Fibroblast of lung (primary cell): Measurements from ENCODE around the gene TM9SF2. TPM values are rescaled to one million over a fixed set of nuclear protein-coding genes. Genes with fewer than 3 reads are reported as not detected.

Source experiments
- DNase-seq, 2 donors: peaks; one replicate each; pipeline versions ENCODE4 v3.0.0 to v3.0.0-alpha.2; 2010; ENCODE audit warnings: low read depth in 2 of 2
- H2AFZ ChIP-seq: 2 replicates; pipeline ENCODE4 v1.5.1; 2012; ENCODE audit warnings: low read length, control low read depth, inconsistent platforms
- H3K27ac ChIP-seq: 2 replicates; pipeline ENCODE4 v1.5.1; 2011; ENCODE audit warnings: low read length, control low read depth; ENCODE audit not compliant: insufficient read depth
- H3K27me3 ChIP-seq: 2 replicates; pipeline ENCODE4 v1.5.1; 2011; ENCODE audit warnings: mild to moderate bottlenecking, low read length; ENCODE audit not compliant: control insufficient read depth, insufficient read depth
- H3K36me3 ChIP-seq: 2 replicates; pipeline ENCODE4 v1.5.1; 2011; ENCODE audit warnings: low read length; ENCODE audit not compliant: control insufficient read depth, insufficient read depth
- H3K4me1 ChIP-seq: 2 replicates; pipeline ENCODE4 v1.5.1; 2011; ENCODE audit warnings: low read length; ENCODE audit not compliant: control insufficient read depth, insufficient read depth; ENCODE audit errors: extremely low read depth
- H3K4me2 ChIP-seq: 2 replicates; pipeline ENCODE4 v1.5.1; 2011; ENCODE audit warnings: low read length, control low read depth; ENCODE audit not compliant: insufficient read depth; ENCODE audit errors: extremely low read depth
- H3K4me3 ChIP-seq, 4 experiments: fragments of 200-600 bp in 1 of 4; sonication (generic) in 1 of 4; replicated peaks in 1 of 4; 2 replicates each; pipeline ENCODE4 v1.5.1; 2011 to 2016; ENCODE audit warnings: low read length in 4 of 4, low read depth in 3 of 4, mild to moderate bottlenecking in 3 of 4, control low read depth in 2 of 4, inconsistent platforms in 1 of 4, mixed read lengths in 1 of 4; ENCODE audit not compliant: insufficient read depth in 1 of 4; ENCODE audit errors: control extremely low read depth in 1 of 4
- H3K79me2 ChIP-seq: 2 replicates; pipeline ENCODE4 v1.5.1; 2012; ENCODE audit warnings: mild to moderate bottlenecking, low read length, inconsistent platforms; ENCODE audit not compliant: control insufficient read depth, insufficient read depth
- H3K9ac ChIP-seq: 2 replicates; pipeline ENCODE4 v1.5.1; 2011; ENCODE audit warnings: mild to moderate bottlenecking, low read length, control low read depth; ENCODE audit not compliant: insufficient read depth
- H3K9me3 ChIP-seq: 2 replicates; pipeline ENCODE4 v1.5.1; 2012; ENCODE audit warnings: low read depth, low read length; ENCODE audit not compliant: control insufficient read depth, insufficient read depth
- H4K20me1 ChIP-seq: 2 replicates; pipeline ENCODE4 v1.5.1; 2011; ENCODE audit warnings: low read length; ENCODE audit not compliant: control insufficient read depth, insufficient read depth; ENCODE audit errors: extremely low read depth
- CTCF ChIP-seq, 2 donors: IDR thresholded peaks in 1 of 2; conservative IDR thresholded peaks in 1 of 2; 1 replicate in 1 of 2; 2 replicates in 1 of 2; pipeline ENCODE4 v1.5.1; 2011 to 2012; ENCODE audit warnings: low read length in 2 of 2, control low read depth in 1 of 2, inconsistent platforms in 1 of 2, low read depth in 1 of 2, mild to moderate bottlenecking in 1 of 2
- EZH2 ChIP-seq: IDR thresholded peaks from 2 replicates; pipeline ENCODE4 v1.5.1; 2012; ENCODE audit warnings: low read length, control low read depth, mild to moderate bottlenecking; ENCODE audit errors: missing control alignments
- polyA plus RNA-seq, 2 donors: library from polyadenylated mRNA; depleted of rRNA in 1 of 2; stranded (reverse) in 1 of 2; unstranded in 1 of 2; fragments of >200 nt; gene quantifications; 2 replicates each; pipeline ENCODE4 v1.2.1, GENCODE V29; 2011 to 2012; ENCODE audit warnings: missing spikeins in 1 of 2
- total RNA-seq: library from RNA; depleted of rRNA; stranded (reverse); fragments of >200 nt; gene quantifications from 2 replicates; pipeline ENCODE4 v1.2.1, GENCODE V29; 2014

The TM9SF2 gene
- total and polyA plus RNA-seq, 2 donors (not counting 1 experiment from before 2014, with no cell fraction given): 109 to 149 TPM

- Histone ChIP-seq H3K79me2 (peaks cover 53% of the 10 kb centered on the region), H3K27me3 (no peaks in the 10 kb centered on the region), H3K4me1 (no peaks in the 10 kb centered on the region), H3K27ac (no peak overlapping the region), H3K9me3 (no peaks in the 10 kb centered on the region), H3K9ac (no peak overlapping the region), H3K4me3 (no peak overlapping the region), H2AFZ (no peak overlapping the region), H3K36me3 (no peaks in the 10 kb centered on the region), H3K4me2 (no peak overlapping the region), H4K20me1 (no peaks in the 10 kb centered on the region)
- TF ChIP-seq EZH2 (no peak), CTCF (conservative IDR thresholded peaks at IDR 0.05 in 1 of 2, IDR thresholded peaks at IDR 0.05 in 1 of 2; ENCODE audit: low read depth in 1 of 2, low read length in 2 of 2) (no peak)
- DNase-seq: no peak
These were observed 13.5 kb downstream of the TM9SF2 start for GRCh38 chr13:99514801-99515200.

GRCh38 chr13:99516153-99516929 lies 15.1 kb downstream of the TM9SF2 start:
- TF ChIP-seq EZH2 (no peak), CTCF (conservative IDR thresholded peaks at IDR 0.05 in 1 of 2, IDR thresholded peaks at IDR 0.05 in 1 of 2; ENCODE audit: low read depth in 1 of 2, low read length in 2 of 2) (no peak)
- peaks cover 3% of the 10 kb centered on the region for H3K36me3 ChIP-seq
- no peak for DNase-seq

GRCh38 chr13:99517577-99517976 lies 16.3 kb downstream of the TM9SF2 start:
- Histone ChIP-seq H3K79me2 (peaks cover 35% of the 10 kb centered on the region), H3K4me1 (no peaks in the 10 kb centered on the region), H3K36me3 (peaks cover 3% of the 10 kb centered on the region), H3K9me3 (no peaks in the 10 kb centered on the region), H3K9ac (no peak overlapping the region), H3K27ac (no peak overlapping the region), H3K4me3 (no peak overlapping the region), H4K20me1 (no peaks in the 10 kb centered on the region), H2AFZ (no peak overlapping the region), H3K4me2 (no peak overlapping the region), H3K27me3 (no peaks in the 10 kb centered on the region)
- DNase-seq: no peak
- no peak for TF ChIP-seq EZH2
- TF ChIP-seq CTCF (conservative IDR thresholded peaks at IDR 0.05 in 1 of 2, IDR thresholded peaks at IDR 0.05 in 1 of 2; ENCODE audit: low read depth in 1 of 2, low read length in 2 of 2): no peak

More at GRCh38 chr13:99516153-99516929, 15.1 kb downstream of the TM9SF2 start:
- Histone ChIP-seq H3K4me1 (no peaks in the 10 kb centered on the region), H3K9me3 (no peaks in the 10 kb centered on the region), H2AFZ (no peak overlapping the region), H3K79me2 (peaks cover 40% of the 10 kb centered on the region), H3K4me3 (no peak overlapping the region), H3K4me2 (no peak overlapping the region), H4K20me1 (no peaks in the 10 kb centered on the region), H3K27me3 (no peaks in the 10 kb centered on the region), H3K27ac (no peak overlapping the region), H3K9ac (no peak overlapping the region)
